HG03432 (cell line): ENCODE data around the gene FGGY.
A peak's percentile ranks its signal among the peaks of the same experiment; 100 is the strongest.
"Not testable (repeated sequence)": the region's sequence is repeated elsewhere in the genome, so short reads cannot be mapped to it uniquely, and the experiment has no call there.

ENCODE experiments used
- ATAC-seq: cut with Tn5 transposase; IDR thresholded peaks from one replicate; pipeline ENCODE4 v1.9.1; 2021; ENCODE audit warnings: mild to moderate bottlenecking, moderate library complexity; ENCODE audit not compliant: unreplicated experiment

Gene FGGY

GRCh38 chr1:59346429-59346828, 49.5 kb downstream of the FGGY start:
- ATAC-seq: no peak

GRCh38 chr1:59349101-59349500, 52.2 kb downstream of the FGGY start:
- no peak for ATAC-seq

GRCh38 chr1:59350521-59350920, 53.6 kb downstream of the FGGY start:
- no peak for ATAC-seq

DNA sequence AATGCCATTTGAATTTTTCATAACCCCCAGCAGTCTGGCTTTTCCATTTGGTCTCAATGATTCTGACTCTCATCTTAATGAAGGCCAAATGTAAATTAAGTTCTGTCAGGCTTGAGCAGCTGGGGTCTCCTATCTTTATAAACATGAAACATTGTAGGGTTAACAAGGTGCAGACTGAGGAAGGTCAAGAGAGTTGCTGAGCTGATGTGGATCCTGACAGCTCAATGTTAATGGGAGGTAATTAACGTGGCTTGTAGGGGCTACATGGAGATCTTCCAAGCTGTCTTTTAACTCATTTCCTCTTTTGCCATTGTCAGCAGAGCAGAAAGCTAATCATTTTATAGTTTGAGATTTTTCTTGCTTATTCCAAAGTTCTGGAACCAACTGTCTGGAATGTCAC, 55.2 kb downstream of the FGGY start:
- ATAC-seq: no peak

GRCh38 chr1:59353453-59353852, 56.6 kb downstream of the FGGY start:
- ATAC-seq: no peak

GRCh38 chr1:59354239-59354638, 57.3 kb downstream of the FGGY start:
- ATAC-seq: not testable (repeated sequence)

- peak; percentile 88 for ATAC-seq
These were observed 57.9 kb downstream of the FGGY start for GRCh38 chr1:59354709-59355337.

GRCh38 chr1:59355361-59355760, 58.5 kb downstream of the FGGY start:
- peak; percentile 77 for ATAC-seq

DNA sequence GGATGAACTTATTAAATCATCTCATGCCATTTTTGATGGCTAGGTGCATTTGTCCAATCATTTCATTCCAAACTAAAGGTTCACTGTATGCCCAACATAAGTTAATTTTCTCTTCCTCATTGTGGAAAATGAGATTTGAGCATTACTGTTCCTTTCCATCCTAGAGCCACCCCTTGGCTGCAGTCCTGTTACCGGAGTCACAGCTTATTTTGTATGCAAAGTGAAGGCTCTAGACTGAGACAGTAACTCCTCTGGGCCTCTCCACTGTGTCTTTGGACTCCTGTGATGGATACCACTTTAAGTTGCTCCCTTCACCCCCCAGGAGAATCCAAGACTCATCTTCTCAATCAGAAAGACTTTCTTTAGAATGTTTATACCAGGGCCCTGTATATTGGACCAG, 59.7 kb downstream of the FGGY start:
- no peak for ATAC-seq

DNA sequence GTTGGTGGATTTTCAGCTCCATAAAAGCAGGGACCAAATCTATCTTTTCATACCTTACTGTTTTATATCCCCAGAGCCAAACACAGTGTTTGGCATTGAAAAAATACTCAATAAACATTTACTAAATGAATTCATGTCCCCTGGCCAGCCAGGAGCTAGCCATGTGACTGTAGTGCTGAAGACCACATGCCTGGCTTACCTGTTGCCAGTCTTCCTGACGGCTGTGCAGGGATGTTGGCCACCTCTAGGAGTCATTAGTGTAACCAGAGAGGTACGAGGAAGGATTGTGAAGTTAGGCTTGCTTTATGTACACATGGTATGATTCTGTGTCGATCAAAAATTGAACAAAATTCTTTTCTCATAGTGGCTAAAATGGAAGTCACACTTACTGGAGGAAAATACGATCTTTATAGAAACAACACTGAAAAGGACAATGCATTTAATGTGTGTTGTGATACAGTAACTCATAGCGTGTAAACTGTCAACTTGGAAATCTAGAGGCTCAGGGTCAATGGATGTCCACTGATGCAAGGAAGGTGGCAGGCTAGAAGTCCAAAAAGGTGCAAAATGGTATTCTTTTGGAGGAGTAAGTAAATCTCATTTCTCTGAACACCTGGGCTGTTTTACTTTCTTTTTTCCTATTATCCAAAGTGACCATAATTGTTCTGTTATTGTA, 60.9 kb downstream of the FGGY start:
- ATAC-seq: no peak

- no peak for ATAC-seq
These were observed 62.4 kb downstream of the FGGY start for GRCh38 chr1:59359325-59359724.

- no peak for ATAC-seq
These were observed 63.3 kb downstream of the FGGY start for GRCh38 chr1:59360170-59360569.

- ATAC-seq: no peak
These were observed 63.8 kb downstream of the FGGY start for GRCh38 chr1:59360729-59361128.

- no peak for ATAC-seq
These were observed 64.9 kb downstream of the FGGY start for GRCh38 chr1:59361766-59362165.

DNA sequence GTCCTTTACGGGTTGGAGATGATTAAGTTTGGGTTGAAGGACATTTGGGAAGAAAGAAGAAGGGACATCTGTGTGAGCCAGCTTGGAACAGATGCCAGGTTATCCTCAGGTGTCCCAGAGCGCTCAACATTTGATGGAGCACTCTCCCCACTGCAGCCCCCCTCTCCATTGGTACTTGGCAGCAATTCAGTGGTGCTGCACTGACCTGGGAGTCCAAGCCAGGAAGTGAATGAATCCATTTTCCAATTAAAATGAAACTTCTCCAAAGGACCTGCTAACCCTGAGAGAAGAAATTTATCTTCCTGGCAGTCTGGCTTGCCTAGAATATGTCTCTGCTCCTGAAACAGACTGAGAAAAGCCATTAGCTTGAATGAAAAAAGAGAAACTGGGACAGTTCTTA, 67.1 kb downstream of the FGGY start:
- ATAC-seq: no peak

DNA sequence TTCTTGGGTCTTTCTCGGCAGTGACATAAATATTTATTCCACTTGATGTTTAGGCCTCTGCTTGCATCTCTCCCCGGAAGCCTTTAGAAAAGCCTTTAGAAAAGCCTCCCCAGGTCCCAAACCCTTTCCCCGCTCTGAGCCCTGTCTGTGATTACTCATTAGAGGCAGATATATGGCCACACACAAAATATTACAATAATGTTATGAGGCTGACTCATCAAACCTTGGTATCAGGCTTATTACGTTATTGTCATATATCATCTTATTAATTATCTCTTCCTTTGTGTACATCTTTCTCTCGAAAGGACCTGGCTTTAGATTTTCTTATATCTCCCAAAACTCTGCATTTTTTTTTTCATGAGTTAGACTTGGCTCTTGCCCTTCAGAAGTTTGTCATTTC, 69.5 kb downstream of the FGGY start:
- no peak for ATAC-seq

DNA sequence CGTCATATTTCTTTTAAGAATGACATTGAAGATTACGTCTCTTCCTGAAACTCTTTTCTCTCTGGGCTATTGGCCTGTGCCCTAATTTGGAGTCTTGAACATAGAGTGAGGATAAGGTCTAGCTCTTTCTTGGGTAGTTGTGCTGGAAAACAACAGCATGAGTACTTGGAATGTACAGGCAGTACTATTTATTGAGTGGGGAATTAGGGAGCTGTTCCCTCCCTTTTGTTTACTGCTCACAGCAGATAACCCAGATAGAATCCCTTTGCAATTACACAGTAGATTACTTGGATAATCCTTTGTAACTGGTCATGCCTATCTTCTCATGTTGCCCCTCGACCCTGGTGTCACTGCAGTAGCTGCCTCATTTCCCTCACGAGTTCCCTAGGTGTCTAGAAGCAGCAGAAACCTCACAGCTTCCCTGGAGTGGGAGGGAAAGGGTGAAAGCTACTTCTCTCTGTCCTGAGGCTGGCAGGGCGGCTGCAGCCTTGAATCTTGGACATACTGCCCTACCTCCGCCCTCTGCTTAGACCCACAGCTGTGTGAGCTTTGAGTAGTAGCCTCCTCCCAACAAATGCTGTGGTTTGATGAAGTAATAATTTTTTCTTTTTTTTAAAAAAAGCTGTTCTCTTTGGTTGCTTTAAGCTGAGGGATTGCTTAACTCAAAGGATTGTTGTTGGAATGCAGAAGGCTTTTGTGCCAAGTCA, 70.6 kb downstream of the FGGY start:
- no peak for ATAC-seq

DNA sequence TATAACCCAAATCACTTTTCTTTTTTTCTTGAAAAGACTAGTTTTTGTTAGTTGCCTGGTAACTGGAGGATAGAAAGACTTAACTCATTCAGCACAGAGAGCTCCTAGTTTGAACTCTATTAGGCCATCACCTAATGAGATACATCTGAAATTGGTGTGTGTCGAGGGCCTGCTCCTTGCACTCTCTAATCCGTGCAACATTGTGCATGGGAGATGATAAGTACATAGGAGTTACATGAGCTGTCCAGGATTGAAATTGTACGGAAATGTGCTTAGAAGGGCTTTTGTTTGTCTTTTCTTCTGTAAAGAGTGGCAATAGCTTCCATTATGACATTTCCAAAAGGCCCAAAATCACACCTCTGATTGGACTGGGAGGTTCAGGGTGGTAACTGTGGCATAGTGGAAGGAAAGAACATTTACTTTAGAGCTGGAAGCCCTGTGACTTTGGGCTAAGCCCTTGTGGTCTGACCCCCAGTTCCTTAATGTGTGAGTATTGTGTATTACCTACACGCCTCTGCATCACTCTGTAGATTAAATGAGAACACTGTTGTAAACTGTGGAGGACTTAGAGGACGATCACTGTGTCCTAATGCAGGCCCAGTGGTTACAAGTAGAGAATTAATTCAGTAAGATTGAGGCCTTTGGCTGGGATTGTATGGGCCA, 71.2 kb downstream of the FGGY start:
- ATAC-seq: no peak

- no peak for ATAC-seq
These were observed 78.7 kb downstream of the FGGY start for GRCh38 chr1:59375321-59376220.

GRCh38 chr1:59377350-59377904, 80.5 kb downstream of the FGGY start:
- no peak for ATAC-seq
